Measurements from ENCODE around the gene ITPA. TPM values are rescaled to one million over a fixed set of nuclear protein-coding genes. Genes with fewer than 3 reads are reported as not detected.

Gene ITPA
- total and polyA plus RNA-seq, 2 of the 13 experiments (the other 11 are each of a cell fraction or from before 2014, with no cell fraction given): 60.1 to 103 TPM

DNA sequence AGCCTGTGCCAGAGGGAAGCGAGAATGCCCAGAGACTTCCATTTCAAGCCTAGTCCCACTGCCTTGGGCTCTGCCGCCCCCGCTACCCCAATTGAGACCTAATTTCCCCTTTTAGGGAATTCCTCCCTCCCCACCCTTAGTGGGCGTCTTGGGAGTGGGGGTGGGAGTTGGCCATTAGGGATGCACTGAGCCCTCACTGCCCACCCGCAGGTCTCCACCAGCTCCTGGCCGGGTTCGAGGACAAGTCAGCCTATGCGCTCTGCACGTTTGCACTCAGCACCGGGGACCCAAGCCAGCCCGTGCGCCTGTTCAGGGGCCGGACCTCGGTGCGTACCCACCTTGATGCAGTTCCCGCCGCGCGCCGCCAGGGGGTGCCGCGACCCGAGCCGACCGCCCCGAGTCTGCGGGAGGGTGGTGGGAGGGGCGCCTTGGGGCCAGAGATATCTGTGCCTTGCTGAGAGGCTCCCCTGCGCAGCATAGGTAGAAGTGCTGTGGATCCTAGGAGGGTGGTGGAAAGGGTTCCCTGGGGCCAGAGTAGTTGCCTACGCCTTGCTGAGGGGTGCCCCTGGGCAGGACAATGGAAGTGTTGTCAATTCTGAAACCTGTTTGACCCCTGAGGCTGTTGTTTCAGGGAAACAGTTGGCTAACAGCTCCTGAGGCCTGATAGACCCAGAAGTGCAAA lies 9.2 kb downstream of the ITPA start (continued):
- TF ChIP-seq, protein P1, sequence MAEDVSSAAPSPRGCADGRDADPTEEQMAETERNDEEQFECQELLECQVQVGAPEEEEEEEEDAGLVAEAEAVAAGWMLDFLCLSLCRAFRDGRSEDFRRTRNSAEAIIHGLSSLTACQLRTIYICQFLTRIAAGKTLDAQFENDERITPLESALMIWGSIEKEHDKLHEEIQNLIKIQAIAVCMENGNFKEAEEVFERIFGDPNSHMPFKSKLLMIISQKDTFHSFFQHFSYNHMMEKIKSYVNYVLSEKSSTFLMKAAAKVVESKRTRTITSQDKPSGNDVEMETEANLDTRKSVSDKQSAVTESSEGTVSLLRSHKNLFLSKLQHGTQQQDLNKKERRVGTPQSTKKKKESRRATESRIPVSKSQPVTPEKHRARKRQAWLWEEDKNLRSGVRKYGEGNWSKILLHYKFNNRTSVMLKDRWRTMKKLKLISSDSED (CRISPR knock-in tag; IDR thresholded peaks at IDR 0.05): no peak
- TF ChIP-seq MEF2D (CRISPR knock-in tag; IDR thresholded peaks at IDR 0.05): peak; percentile 91
- TF ChIP-seq DMTF1 (CRISPR knock-in tag; IDR thresholded peaks at IDR 0.05): no peak
- TF ChIP-seq EHMT2 (IDR thresholded peaks at IDR 0.05; ENCODE audit: borderline replicate concordance, low read depth, low read length): no peak
- peak; percentile 99 for TF ChIP-seq ZNF512B (CRISPR knock-in tag; IDR thresholded peaks at IDR 0.05; ENCODE audit: borderline replicate concordance)
- TF ChIP-seq NPAS2 (CRISPR knock-in tag; IDR thresholded peaks at IDR 0.05; ENCODE audit: borderline replicate concordance): no peak
- no peak; the same call in 1 of the 2 replicates for TF ChIP-seq ZNF333 (CRISPR knock-in tag; IDR thresholded peaks at IDR 0.05; ENCODE audit: borderline replicate concordance)
- peak; percentile 43 for TF ChIP-seq ZNF816 (CRISPR knock-in tag; IDR thresholded peaks at IDR 0.05; ENCODE audit: borderline replicate concordance)
- peak; percentile 72; the same call in 1 of the 2 replicates for TF ChIP-seq SPEN (CRISPR knock-in tag; IDR thresholded peaks at IDR 0.05; ENCODE audit: low read depth)
- TF ChIP-seq TFDP2 (CRISPR knock-in tag; IDR thresholded peaks at IDR 0.05): peak; percentile 67; the same call in 1 of the 2 replicates
- peak; percentile 79 for TF ChIP-seq HDAC1 (CRISPR knock-in tag; IDR thresholded peaks at IDR 0.05)
- no peak for TF ChIP-seq TCF12 (IDR thresholded peaks at IDR 0.05)
- no peak; the same call in 1 of the 2 replicates for TF ChIP-seq TCF12 (CRISPR knock-in tag; IDR thresholded peaks at IDR 0.05)
- peak; percentile 55; the same call in 1 of the 2 replicates for TF ChIP-seq ZNF136 (CRISPR knock-in tag; IDR thresholded peaks at IDR 0.05; ENCODE audit: low read depth)
- peak; percentile 83 for TF ChIP-seq ZSCAN25 (CRISPR knock-in tag; IDR thresholded peaks at IDR 0.05)
- peak; percentile 33; the same call in 1 of the 2 replicates for TF ChIP-seq POLR2AphosphoS5 (IDR thresholded peaks at IDR 0.05; ENCODE audit: low read depth, low read length)
- TF ChIP-seq ATF1 (CRISPR knock-in tag; IDR thresholded peaks at IDR 0.05): no peak
- TF ChIP-seq ZNF556 (CRISPR knock-in tag; IDR thresholded peaks at IDR 0.05; ENCODE audit: borderline replicate concordance): peak; percentile 96
- peak; percentile 66 for TF ChIP-seq FOXA3 (CRISPR knock-in tag; IDR thresholded peaks at IDR 0.05)
- peak; percentile 88; the same call in 1 of the 2 replicates for TF ChIP-seq TARDBP (CRISPR knock-in tag; IDR thresholded peaks at IDR 0.05)
- TF ChIP-seq GZF1 (CRISPR knock-in tag; IDR thresholded peaks at IDR 0.05): peak; percentile 85; the same call in 1 of the 2 replicates

All from HepG2 (cell line).